CD4-positive, alpha-beta T cell treated with Interleukin-6 for 4 hours (primary cell): ENCODE results near the gene TMC2.
"Not testable (repeated sequence)": the region's sequence is repeated elsewhere in the genome, so short reads cannot be mapped to it uniquely, and the experiment has no call there.

ENCODE experiments used
- DNase-seq: peaks from one replicate; pipeline ENCODE4 v3.0.0-alpha.2; 2020; ENCODE audit warnings: mixed read lengths

TMC2 gene

DNA sequence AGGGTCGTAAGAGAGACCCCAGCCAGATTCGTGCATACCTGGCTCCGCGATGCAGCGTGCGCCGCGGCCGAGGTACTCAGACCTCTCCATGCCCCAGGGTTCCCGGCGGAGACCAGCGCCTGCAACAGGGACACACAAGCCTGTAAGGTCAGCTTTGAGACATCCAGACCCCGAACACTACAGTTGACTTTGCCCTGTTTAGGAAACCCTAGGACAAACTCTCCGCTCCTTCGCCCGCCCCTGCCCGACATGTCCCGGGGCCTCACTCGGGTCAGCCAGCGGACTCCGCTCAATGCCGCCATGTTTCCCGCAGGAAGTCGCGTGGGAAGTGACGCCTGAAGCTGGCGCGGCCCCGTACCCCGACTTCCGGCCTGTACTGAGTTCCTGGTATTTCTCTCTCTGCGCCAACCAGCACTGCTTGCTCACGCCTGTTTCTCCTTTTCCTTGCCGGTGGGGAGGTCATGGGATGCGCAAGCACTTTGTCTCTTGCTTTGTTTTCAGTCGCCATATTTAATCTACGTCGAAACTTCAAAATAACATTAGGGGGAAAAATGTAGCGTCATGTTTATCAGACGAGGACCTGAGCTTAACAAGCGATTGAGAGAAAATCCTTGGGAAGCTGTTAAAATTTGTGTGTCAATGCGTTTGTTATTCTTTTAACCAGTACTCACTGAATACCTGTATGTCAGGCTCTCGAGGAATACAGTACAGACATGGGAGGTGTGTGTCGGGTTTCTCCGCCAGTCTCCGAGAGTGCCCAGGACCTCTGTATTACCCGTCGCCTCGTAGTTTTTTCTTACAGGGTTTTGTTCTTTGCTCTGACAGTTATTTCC, 127.7 kb downstream of the TMC2 start, which contains the start of gene IDH3B:
TSS of gene IDH3B (minus strand) at position 330 of the 833 bp plus-strand sequence. CDS start at position 302, 28 bp downstream.
- peak; percentile 90 for DNase-seq

GRCh38 chr20:2671977-2672376, 135.6 kb downstream of the TMC2 start:
- DNase-seq: no peak

DNA sequence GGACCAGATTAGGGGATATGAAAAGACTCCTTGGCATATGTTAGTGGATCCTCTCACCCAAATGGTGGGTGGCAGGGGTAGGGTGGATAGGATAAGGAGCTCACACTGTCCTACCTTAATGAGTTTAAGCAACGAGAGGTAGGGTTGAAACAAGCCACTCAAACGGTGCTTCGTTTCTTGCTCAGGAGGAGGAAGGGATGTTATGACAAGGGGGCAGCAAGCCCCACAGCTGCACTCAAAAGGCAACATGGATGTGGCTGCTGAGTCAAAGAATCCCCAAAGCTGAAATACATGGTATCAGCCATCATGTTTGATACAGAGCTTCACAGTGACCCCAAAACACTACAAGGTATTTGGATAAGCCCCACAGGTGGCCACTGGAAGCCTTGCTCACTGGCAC, 136.1 kb downstream of the TMC2 start:
- no peak for DNase-seq

GRCh38 chr20:2673453-2673852, 137.1 kb downstream of the TMC2 start:
- DNase-seq: no peak

DNA sequence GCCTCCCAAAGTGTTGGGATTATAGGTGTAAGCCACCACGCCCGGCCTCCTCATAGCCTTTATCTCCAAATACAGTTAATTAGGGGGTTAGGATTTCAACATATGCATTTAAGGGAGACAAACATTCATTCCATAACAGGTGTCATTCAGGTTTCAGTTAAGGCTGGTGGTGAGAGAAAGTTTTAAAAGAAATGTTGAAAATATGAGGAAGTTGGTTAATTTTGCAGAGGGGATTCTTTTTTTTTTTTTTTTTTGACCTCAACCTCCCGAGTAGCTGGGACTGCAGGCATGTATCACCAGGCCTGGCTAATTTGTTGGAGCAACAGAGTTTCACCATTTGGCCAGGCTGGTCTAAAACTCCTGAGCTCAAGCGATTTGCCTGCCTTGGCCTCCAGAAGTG, 143.7 kb downstream of the TMC2 start:
- no peak for DNase-seq

DNA sequence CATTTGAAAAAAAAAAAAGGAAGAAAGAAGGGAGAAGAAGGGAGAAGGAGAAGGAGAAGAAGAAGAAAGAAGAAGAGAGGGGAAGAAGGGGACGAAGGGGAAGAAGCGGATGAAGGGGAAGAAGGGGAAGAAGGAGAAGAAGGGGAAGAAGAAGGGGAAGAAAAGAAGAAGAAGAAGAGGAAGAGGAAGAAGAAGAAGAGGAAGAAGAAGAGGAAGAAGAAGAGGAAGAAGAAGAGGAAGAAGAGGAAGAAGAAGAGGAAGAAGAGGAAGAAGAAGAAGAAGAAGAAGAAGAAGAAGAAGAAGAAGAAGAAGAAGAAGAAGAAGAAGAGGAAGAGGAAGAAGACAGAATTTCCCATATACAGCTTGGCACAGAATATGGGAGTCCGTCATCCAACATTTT, 145.7 kb downstream of the TMC2 start:
- not testable (repeated sequence) for DNase-seq

DNA sequence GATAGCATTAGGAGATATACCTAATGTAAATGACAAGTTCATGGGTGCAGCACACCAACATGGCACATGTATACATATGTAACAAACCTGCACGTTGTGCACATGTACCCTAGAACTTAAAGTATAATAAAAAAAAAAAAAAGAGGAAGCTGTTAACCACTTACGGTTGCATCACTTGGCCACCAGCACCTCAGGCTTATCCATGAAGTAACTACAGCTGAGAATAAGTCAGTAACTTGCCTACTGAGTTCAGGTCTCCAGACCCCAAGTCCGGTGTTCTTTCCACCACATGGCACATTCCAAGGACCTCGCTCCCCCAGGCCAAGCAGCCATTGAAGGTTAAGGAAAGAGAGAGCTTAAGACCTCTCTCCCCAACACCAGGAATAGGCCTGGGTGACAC, 148.4 kb downstream of the TMC2 start:
- DNase-seq: not testable (repeated sequence)

GRCh38 chr20:2687514-2687913, 151.1 kb downstream of the TMC2 start:
- DNase-seq: no peak

- peak; percentile 80 for DNase-seq
Observed at GRCh38 chr20:2688041-2688591, 151.7 kb downstream of the TMC2 start.

DNA sequence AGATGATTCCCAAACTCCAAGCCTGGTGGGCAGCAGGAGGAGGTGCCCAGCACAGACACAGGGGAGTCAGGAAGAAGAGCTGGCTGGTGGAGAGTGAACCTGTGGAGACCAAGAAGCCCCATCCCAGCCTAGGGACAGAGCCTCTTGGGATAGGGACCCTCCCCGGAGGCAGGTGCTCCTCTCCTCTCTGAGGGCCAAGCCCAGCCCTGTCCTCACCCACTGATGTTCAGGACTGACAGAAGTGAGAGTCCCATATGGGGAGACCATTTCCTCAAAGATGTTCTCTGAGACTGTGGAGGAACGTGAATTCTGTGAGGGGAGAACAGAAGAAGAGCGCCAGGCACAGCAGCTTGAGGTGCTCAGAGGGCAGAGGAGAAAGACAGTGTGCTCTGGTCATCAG, 153.8 kb downstream of the TMC2 start:
- no peak for DNase-seq

- no peak for DNase-seq
Observed at GRCh38 chr20:2690718-2691117, 154.3 kb downstream of the TMC2 start.

DNA sequence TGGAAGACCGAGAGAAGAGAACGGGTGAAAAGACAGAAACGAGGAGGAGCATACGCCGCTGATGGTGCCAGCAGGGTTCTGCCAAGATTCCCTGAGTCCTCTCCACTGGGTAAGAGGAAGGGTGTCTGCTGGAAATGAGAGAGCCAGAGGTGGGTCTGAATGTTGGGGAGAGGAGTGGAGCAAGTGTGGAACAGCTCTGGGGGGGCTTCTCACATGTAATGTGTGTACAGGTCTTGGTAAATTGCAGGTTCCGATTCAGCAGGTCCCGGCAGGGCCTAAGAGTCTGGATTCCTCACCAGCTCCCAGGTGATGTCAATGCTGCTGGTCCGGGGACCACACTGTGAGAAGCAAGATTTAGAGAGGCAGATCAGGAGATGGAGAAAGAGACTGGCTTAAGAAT, 154.8 kb downstream of the TMC2 start:
- no peak for DNase-seq
